HG02759 (cell line): ENCODE measurements around the gene ZDHHC3.
"Not testable (repeated sequence)": the region's sequence is repeated elsewhere in the genome, so short reads cannot be mapped to it uniquely, and the experiment has no call there.

Source experiments
- ATAC-seq: cut with Tn5 transposase; IDR thresholded peaks from one replicate; pipeline ENCODE4 v1.9.1; 2021; ENCODE audit warnings: mild to moderate bottlenecking, moderate library complexity; ENCODE audit not compliant: unreplicated experiment

Gene ZDHHC3

GRCh38 chr3:44966795-44967278 is 9.1 kb downstream of the ZDHHC3 start:
- ATAC-seq = no peak

GRCh38 chr3:44965165-44965564 is 10.8 kb downstream of the ZDHHC3 start:
- no peak for ATAC-seq

- ATAC-seq = no peak
These were observed 12.2 kb downstream of the ZDHHC3 start for GRCh38 chr3:44963571-44964325.

- ATAC-seq = no peak
These were observed 13.2 kb downstream of the ZDHHC3 start for GRCh38 chr3:44962621-44963393.

GRCh38 chr3:44961888-44962287 is 14.1 kb downstream of the ZDHHC3 start:
- ATAC-seq = no peak

- no peak for ATAC-seq
These were observed 15.5 kb downstream of the ZDHHC3 start for GRCh38 chr3:44960387-44961026.

- ATAC-seq = no peak
These were observed 17.6 kb downstream of the ZDHHC3 start for GRCh38 chr3:44958386-44958785.

GRCh38 chr3:44957986-44958385 is 18.0 kb downstream of the ZDHHC3 start:
- no peak for ATAC-seq

- no peak for ATAC-seq
These were observed 20.1 kb downstream of the ZDHHC3 start for GRCh38 chr3:44955917-44956316.

- peak; percentile 73 for ATAC-seq
These were observed 21.0 kb downstream of the ZDHHC3 start for GRCh38 chr3:44954962-44955361.

GRCh38 chr3:44954304-44954703 is 21.7 kb downstream of the ZDHHC3 start:
- no peak for ATAC-seq

- ATAC-seq = no peak
These were observed 23.3 kb downstream of the ZDHHC3 start for GRCh38 chr3:44952689-44953088.

GRCh38 chr3:44950275-44950734 is 25.7 kb downstream of the ZDHHC3 start:
- no peak for ATAC-seq

GRCh38 chr3:44949770-44950169 is 26.2 kb downstream of the ZDHHC3 start:
- not testable (repeated sequence) for ATAC-seq

- no peak for ATAC-seq
These were observed 27.7 kb downstream of the ZDHHC3 start for GRCh38 chr3:44948239-44948638.

GRCh38 chr3:44942202-44942921 is 33.6 kb downstream of the ZDHHC3 start:
- ATAC-seq = no peak

GRCh38 chr3:44939581-44940036 is 36.4 kb downstream of the ZDHHC3 start:
- no peak for ATAC-seq

GRCh38 chr3:44932986-44933944 is 42.7 kb downstream of the ZDHHC3 start:
- no peak for ATAC-seq

- no peak for ATAC-seq
These were observed 43.7 kb downstream of the ZDHHC3 start for GRCh38 chr3:44932271-44932670.

GRCh38 chr3:44931791-44932190 is 44.2 kb downstream of the ZDHHC3 start:
- no peak for ATAC-seq
